Prostate gland (tissue), 2 donors: Measurements from ENCODE around the gene ZNF44.

ENCODE experiments used
- CTCF ChIP-seq, 4 experiments: fragments of 200-600 bp in 2 of 4; fragments of 450-650 bp in 2 of 4; sonication (generic) in 2 of 4; IDR thresholded peaks; 1 replicate in 3 of 4; 2 replicates in 1 of 4; pipeline ENCODE4 v1.5.1; 2016 to 2019; ENCODE audit warnings: antibody characterized with exemption in 4 of 4, mild to moderate bottlenecking in 2 of 4, moderate library complexity in 2 of 4
- POLR2A ChIP-seq: fragments of 450-650 bp; IDR thresholded peaks from one replicate; pipeline ENCODE4 v1.6.1; 2016; ENCODE audit warnings: antibody characterized with exemption, mild to moderate bottlenecking
- POLR2AphosphoS5 ChIP-seq: sonication (generic); formaldehyde crosslinking; IDR thresholded peaks from one replicate; pipeline ENCODE4 v1.6.1; 2017; ENCODE audit warnings: antibody characterized with exemption

GRCh38 chr19:12230751-12231733 is 63.6 kb downstream of the ZNF44 start:
- TF ChIP-seq CTCF (IDR thresholded peaks at IDR 0.05) = no peak
- no peak for TF ChIP-seq POLR2AphosphoS5
- no peak for TF ChIP-seq POLR2A
